ENCODE results near the gene PSTPIP1. TPM values are rescaled to one million over a fixed set of nuclear protein-coding genes. Genes with fewer than 3 reads are reported as not detected.

PSTPIP1 gene
- polyA plus RNA-seq, 1 donor from 2014 or later = not detected

- no peak overlapping the region for H2AFZ ChIP-seq (ENCODE audit: low read depth, low read length)
- H3K9ac ChIP-seq (ENCODE audit: low read length) = no peak overlapping the region
- H3K9me2 ChIP-seq (ENCODE audit: insufficient read depth, low read length) = no peaks in the 10 kb centered on the region
- no peaks in the 10 kb centered on the region for H3K9me3 ChIP-seq (ENCODE audit: low read length)
- H3K27ac ChIP-seq (ENCODE audit: low read length) = no peak overlapping the region
- no peak overlapping the region for H3K4me3 ChIP-seq (ENCODE audit: low read length)
- H3K36me3 ChIP-seq (ENCODE audit: insufficient read depth, low read length) = peaks cover 4% of the 10 kb centered on the region
- H3K4me2 ChIP-seq (ENCODE audit: low read length) = no peak overlapping the region
- H3K27me3 ChIP-seq (ENCODE audit: insufficient read depth, low read depth, low read length) = no peaks in the 10 kb centered on the region
- H3F3A ChIP-seq (ENCODE audit: insufficient read depth, low read length, poor library complexity, severe bottlenecking) = no peaks in the 10 kb centered on the region
- H4K20me1 ChIP-seq (ENCODE audit: insufficient read depth) = no peaks in the 10 kb centered on the region
- H3K79me2 ChIP-seq (replicated peaks; ENCODE audit: insufficient read depth, low read length) = no peaks in the 10 kb centered on the region
- no peak for TF ChIP-seq EZH2 (IDR thresholded peaks at IDR 0.05; ENCODE audit: borderline replicate concordance, insufficient read depth, low read length, poor library complexity, severe bottlenecking)
- TF ChIP-seq CTCF (IDR thresholded peaks at IDR 0.05; ENCODE audit: poor library complexity, severe bottlenecking) = no peak
- TF ChIP-seq SMC3 (conservative IDR thresholded peaks at IDR 0.05; ENCODE audit: poor library complexity) = no peak
- TF ChIP-seq RAD21 (conservative IDR thresholded peaks at IDR 0.05) = no peak
- no peak for TF ChIP-seq EP300 (conservative IDR thresholded peaks at IDR 0.05; ENCODE audit: poor library complexity, severe bottlenecking)
- TF ChIP-seq MXI1 (conservative IDR thresholded peaks at IDR 0.05; ENCODE audit: poor library complexity, severe bottlenecking) = no peak
- TF ChIP-seq REST (IDR thresholded peaks at IDR 0.05; ENCODE audit: borderline replicate concordance) = no peak
- no peak for TF ChIP-seq TAF1 (IDR thresholded peaks at IDR 0.05; ENCODE audit: low read depth)
Observed at GRCh38 chr15:77039217-77039533, 44.2 kb downstream of the PSTPIP1 start.

- Histone ChIP-seq H3K4me3 (ENCODE audit: low read length) (no peak overlapping the region), H3K4me2 (ENCODE audit: low read length) (no peak overlapping the region), H3K27ac (ENCODE audit: low read length) (no peak overlapping the region), H3K9me2 (ENCODE audit: insufficient read depth, low read length) (no peaks in the 10 kb centered on the region), H4K20me1 (ENCODE audit: insufficient read depth) (no peaks in the 10 kb centered on the region), H3K27me3 (ENCODE audit: insufficient read depth, low read depth, low read length) (no peaks in the 10 kb centered on the region), H3K79me2 (replicated peaks; ENCODE audit: insufficient read depth, low read length) (no peaks in the 10 kb centered on the region), H3F3A (ENCODE audit: insufficient read depth, low read length, poor library complexity, severe bottlenecking) (no peaks in the 10 kb centered on the region), H3K9me3 (ENCODE audit: low read length) (no peaks in the 10 kb centered on the region), H3K9ac (ENCODE audit: low read length) (no peak overlapping the region), H2AFZ (ENCODE audit: low read depth, low read length) (no peak overlapping the region), H3K36me3 (ENCODE audit: insufficient read depth, low read length) (peaks cover 4% of the 10 kb centered on the region)
- TF ChIP-seq RAD21 (conservative IDR thresholded peaks at IDR 0.05) (no peak), CTCF (IDR thresholded peaks at IDR 0.05; ENCODE audit: poor library complexity, severe bottlenecking) (no peak)
Observed at GRCh38 chr15:77039848-77040247, 44.9 kb downstream of the PSTPIP1 start.

Measured in neural cell (in vitro differentiated cells).